HepG2 (cell line): Measurements from ENCODE around the gene FAH. TPM values are rescaled to one million over a fixed set of nuclear protein-coding genes. Genes with fewer than 3 reads are reported as not detected.

Source experiments
- AGO2 ChIP-seq: fragments of 200-400 bp; formaldehyde crosslinking; optimal IDR thresholded peaks from 2 replicates; pipeline ENCODE3; 2017; ENCODE audit warnings: mild to moderate bottlenecking, low read depth, low read length, moderate library complexity
- CBX5 ChIP-seq: sonication (generic); formaldehyde crosslinking; IDR thresholded peaks from 2 replicates; pipeline ENCODE4 v1.4.0; 2020; ENCODE audit warnings: missing genetic modification reagents, borderline replicate concordance
- CENPBD1 ChIP-seq: sonication (generic); formaldehyde crosslinking; IDR thresholded peaks from 2 replicates; pipeline ENCODE4 v1.8.0; 2022; ENCODE audit warnings: missing genetic modification reagents, low read depth, mild to moderate bottlenecking, borderline replicate concordance
- HOXA7 ChIP-seq: sonication (generic); formaldehyde crosslinking; IDR thresholded peaks from 2 replicates; pipeline ENCODE4 v1.8.1; 2022; ENCODE audit warnings: mild to moderate bottlenecking, missing genetic modification reagents, moderate library complexity
- MZF1 ChIP-seq: sonication (generic); formaldehyde crosslinking; IDR thresholded peaks from 2 replicates; pipeline ENCODE4 v1.8.1; 2023; ENCODE audit warnings: mild to moderate bottlenecking, missing genetic modification reagents, borderline replicate concordance
- NR2F1 ChIP-seq, 2 experiments: fragments of 450-650 bp in 1 of 2; formaldehyde crosslinking in 1 of 2; IDR thresholded peaks; 2 replicates each; pipeline versions ENCODE4 v1.5.0 to v1.6.1; 2016 to 2020; ENCODE audit warnings: mild to moderate bottlenecking in 1 of 2, missing compliant biosample characterization in 1 of 2, missing genetic modification reagents in 1 of 2, moderate library complexity in 1 of 2
- REST ChIP-seq, 2 experiments: IDR thresholded peaks; 2 replicates each; pipeline ENCODE4 v1.6.1; 2011 to 2012; ENCODE audit warnings: low read length in 2 of 2, borderline replicate concordance in 1 of 2, low read depth in 1 of 2, mild to moderate bottlenecking in 1 of 2, moderate library complexity in 1 of 2
- RXRA ChIP-seq: sonication (generic); formaldehyde crosslinking; IDR thresholded peaks from 2 replicates; pipeline ENCODE4 v1.5.1; 2020; ENCODE audit warnings: missing genetic modification reagents
- SNAI1 ChIP-seq: sonication (generic); formaldehyde crosslinking; IDR thresholded peaks from 2 replicates; pipeline ENCODE4 v1.5.0; 2020; ENCODE audit warnings: mild to moderate bottlenecking, missing genetic modification reagents, borderline replicate concordance
- SRY ChIP-seq: sonication (generic); formaldehyde crosslinking; IDR thresholded peaks from 2 replicates; pipeline ENCODE4 v1.8.0; 2022; ENCODE audit warnings: mild to moderate bottlenecking, missing genetic modification reagents
- WIZ ChIP-seq: sonication (generic); formaldehyde crosslinking; IDR thresholded peaks from 2 replicates; pipeline ENCODE4 v1.5.1; 2020; ENCODE audit warnings: mild to moderate bottlenecking, missing genetic modification reagents
- ZBTB20 ChIP-seq: sonication (generic); formaldehyde crosslinking; IDR thresholded peaks from 2 replicates; pipeline ENCODE4 v1.8.1; 2023; ENCODE audit warnings: missing genetic modification reagents, low read depth, mild to moderate bottlenecking, borderline replicate concordance
- ZMYM2 ChIP-seq: sonication (generic); formaldehyde crosslinking; IDR thresholded peaks from 2 replicates; pipeline ENCODE4 v1.8.0; 2022; ENCODE audit warnings: mild to moderate bottlenecking, missing genetic modification reagents
- ZNF24 ChIP-seq: fragments of 450-650 bp; IDR thresholded peaks from 2 replicates; pipeline ENCODE4 v1.6.1; 2017; ENCODE audit warnings: antibody characterized with exemption, mild to moderate bottlenecking
- ZNF724P ChIP-seq: sonication (generic); formaldehyde crosslinking; IDR thresholded peaks from 2 replicates; pipeline ENCODE4 v1.8.0; 2022; ENCODE audit warnings: missing genetic modification reagents, borderline replicate concordance
- ZSCAN12 ChIP-seq: sonication (generic); formaldehyde crosslinking; IDR thresholded peaks from 2 replicates; pipeline ENCODE4 v1.9.0; 2021; ENCODE audit warnings: mild to moderate bottlenecking, missing genetic modification reagents
- polyA plus RNA-seq, 8 experiments: library from polyadenylated mRNA; depleted of rRNA in 3 of 8; stranded (reverse) in 7 of 8; unstranded in 1 of 8; fragments of >200 nt; fragmentation: Illumina TruSeq in 4 of 8; extraction: Trizol in 4 of 8; gene quantifications; 2 replicates each; pipeline versions ENCODE4 v1.2.1 to v1.2.3, GENCODE V29; 2011 to 2016; ENCODE audit warnings: low read depth in 4 of 8, missing spikeins in 1 of 8, mixed read lengths in 1 of 8; ENCODE audit not compliant: insufficient read depth in 1 of 8
- total RNA-seq, 5 experiments: library from RNA; depleted of rRNA; stranded (reverse); fragments of >200 nt; fragmentation: Illumina TruSeq; extraction: Trizol; gene quantifications; 2 replicates each; pipeline ENCODE4 v1.2.3, GENCODE V29; 2016; ENCODE audit warnings: low read depth in 1 of 5
- TF ChIP-seq, protein P1 (sequence below): sonication (generic); formaldehyde crosslinking; IDR thresholded peaks from 2 replicates; pipeline ENCODE4 v1.5.0; 2020; ENCODE audit warnings: mild to moderate bottlenecking, missing genetic modification reagents, moderate library complexity
- TF ChIP-seq, protein P2 (sequence below): sonication (generic); formaldehyde crosslinking; IDR thresholded peaks from 2 replicates; pipeline ENCODE4 v1.5.1; 2020; ENCODE audit warnings: mild to moderate bottlenecking, missing genetic modification reagents
- TF ChIP-seq, protein P3 (sequence below): sonication (generic); formaldehyde crosslinking; IDR thresholded peaks from 2 replicates; pipeline ENCODE4 v1.4.0; 2020; ENCODE audit warnings: missing genetic modification reagents

Gene FAH
- total and polyA plus RNA-seq, 2 of the 13 experiments (the other 11 are each of a cell fraction or from before 2014, with no cell fraction given) = 36.6 to 75.0 TPM

DNA sequence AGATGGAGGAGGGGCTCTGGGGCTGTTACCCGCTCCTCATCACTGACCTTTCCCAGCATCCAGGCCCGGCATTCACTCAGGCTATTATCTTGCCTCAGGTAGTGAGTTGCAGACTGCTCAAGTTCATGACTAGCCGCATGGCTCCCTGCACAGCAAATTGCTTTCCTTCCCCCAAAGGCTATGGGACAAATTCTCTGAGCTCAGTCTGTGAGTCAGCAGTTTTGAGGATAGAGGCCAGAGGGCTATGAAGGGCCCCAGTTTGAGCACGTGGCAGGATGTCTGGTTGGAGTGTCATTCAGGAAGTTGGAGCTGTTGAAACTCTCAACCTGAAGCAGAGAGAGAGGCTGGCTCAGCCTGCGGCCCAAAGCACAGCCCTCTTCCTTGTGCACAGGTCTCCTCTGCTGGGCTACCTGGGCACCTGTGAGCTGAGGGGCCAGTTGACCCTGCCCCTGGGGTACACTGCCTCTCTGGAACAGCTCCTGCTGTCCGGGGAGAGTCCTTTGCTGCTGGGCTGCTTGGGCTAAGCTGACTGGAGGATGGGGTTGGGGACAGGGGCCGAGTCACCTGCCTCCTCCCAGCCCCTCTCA, 7.9 kb downstream of the FAH start (continued):
- TF ChIP-seq AGO2 (no peak), NR2F1 (CRISPR knock-in tag; IDR thresholded peaks at IDR 0.05) (0 out of 4 replicates have a peak, but pooled peaks of 1 of the 2 experiments have one; percentile 14), SRY (no peak), ZNF724P (CRISPR knock-in tag) (peak; percentile 62), REST (IDR thresholded peaks at IDR 0.05; ENCODE audit: borderline replicate concordance in 1 of 2, low read depth in 1 of 2, low read length in 2 of 2) (peak in 1 of 2 experiments; percentile 27; a peak in 1 of 4 replicates), ZNF24 (no peak), HOXA7 (CRISPR knock-in tag) (no peak), WIZ (CRISPR knock-in tag) (no peak), ZSCAN12 (CRISPR knock-in tag) (no peak), RXRA (CRISPR knock-in tag) (peak; percentile 74), ZBTB20 (CRISPR knock-in tag) (peak; percentile 78; the same call in 1 of the 2 replicates), MZF1 (CRISPR knock-in tag) (no peak), ZMYM2 (CRISPR knock-in tag) (no peak), CENPBD1 (CRISPR knock-in tag) (no peak), SNAI1 (CRISPR knock-in tag) (no peak), CBX5 (CRISPR knock-in tag) (peak; percentile 51; the same call in 1 of the 2 replicates)
- TF ChIP-seq, protein P1, sequence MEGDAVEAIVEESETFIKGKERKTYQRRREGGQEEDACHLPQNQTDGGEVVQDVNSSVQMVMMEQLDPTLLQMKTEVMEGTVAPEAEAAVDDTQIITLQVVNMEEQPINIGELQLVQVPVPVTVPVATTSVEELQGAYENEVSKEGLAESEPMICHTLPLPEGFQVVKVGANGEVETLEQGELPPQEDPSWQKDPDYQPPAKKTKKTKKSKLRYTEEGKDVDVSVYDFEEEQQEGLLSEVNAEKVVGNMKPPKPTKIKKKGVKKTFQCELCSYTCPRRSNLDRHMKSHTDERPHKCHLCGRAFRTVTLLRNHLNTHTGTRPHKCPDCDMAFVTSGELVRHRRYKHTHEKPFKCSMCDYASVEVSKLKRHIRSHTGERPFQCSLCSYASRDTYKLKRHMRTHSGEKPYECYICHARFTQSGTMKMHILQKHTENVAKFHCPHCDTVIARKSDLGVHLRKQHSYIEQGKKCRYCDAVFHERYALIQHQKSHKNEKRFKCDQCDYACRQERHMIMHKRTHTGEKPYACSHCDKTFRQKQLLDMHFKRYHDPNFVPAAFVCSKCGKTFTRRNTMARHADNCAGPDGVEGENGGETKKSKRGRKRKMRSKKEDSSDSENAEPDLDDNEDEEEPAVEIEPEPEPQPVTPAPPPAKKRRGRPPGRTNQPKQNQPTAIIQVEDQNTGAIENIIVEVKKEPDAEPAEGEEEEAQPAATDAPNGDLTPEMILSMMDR (CRISPR knock-in tag) = no peak
- TF ChIP-seq, protein P2, sequence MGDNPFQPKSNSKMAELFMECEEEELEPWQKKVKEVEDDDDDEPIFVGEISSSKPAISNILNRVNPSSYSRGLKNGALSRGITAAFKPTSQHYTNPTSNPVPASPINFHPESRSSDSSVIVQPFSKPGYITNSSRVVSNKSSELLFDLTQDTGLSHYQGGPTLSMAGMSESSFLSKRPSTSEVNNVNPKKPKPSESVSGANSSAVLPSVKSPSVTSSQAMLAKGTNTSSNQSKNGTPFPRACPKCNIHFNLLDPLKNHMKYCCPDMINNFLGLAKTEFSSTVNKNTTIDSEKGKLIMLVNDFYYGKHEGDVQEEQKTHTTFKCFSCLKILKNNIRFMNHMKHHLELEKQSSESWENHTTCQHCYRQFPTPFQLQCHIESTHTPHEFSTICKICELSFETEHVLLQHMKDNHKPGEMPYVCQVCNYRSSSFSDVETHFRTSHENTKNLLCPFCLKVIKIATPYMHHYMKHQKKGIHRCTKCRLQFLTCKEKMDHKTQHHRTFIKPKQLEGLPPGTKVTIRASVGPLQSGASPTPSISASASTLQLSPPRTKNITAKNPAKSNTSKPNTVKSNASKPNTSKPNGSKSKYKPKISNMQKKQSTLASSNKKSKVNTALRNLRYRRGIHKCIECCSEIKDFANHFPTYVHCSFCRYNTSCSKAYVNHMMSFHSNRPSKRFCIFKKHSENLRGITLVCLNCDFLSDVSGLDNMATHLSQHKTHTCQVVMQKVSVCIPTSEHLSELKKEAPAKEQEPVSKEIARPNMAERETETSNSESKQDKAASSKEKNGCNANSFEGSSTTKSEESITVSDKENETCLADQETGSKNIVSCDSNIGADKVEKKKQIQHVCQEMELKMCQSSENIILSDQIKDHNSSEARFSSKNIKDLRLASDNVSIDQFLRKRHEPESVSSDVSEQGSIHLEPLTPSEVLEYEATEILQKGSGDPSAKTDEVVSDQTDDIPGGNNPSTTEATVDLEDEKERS = peak; percentile 80; the same call in 1 of the 2 replicates
- TF ChIP-seq, protein P3, sequence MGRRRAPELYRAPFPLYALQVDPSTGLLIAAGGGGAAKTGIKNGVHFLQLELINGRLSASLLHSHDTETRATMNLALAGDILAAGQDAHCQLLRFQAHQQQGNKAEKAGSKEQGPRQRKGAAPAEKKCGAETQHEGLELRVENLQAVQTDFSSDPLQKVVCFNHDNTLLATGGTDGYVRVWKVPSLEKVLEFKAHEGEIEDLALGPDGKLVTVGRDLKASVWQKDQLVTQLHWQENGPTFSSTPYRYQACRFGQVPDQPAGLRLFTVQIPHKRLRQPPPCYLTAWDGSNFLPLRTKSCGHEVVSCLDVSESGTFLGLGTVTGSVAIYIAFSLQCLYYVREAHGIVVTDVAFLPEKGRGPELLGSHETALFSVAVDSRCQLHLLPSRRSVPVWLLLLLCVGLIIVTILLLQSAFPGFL = no peak
